HEK293 (cell line): Measurements from ENCODE around the gene HMSD.

ENCODE experiments used
- CTCF ChIA-PET: fragments of 350-600 bp; formaldehyde crosslinking; extraction: SDS; loops from one replicate; lab custom pipeline; 2021; ENCODE audit warnings: antibody characterized with exemption; lab: Yijun Ruan, JAX
- POLR2A ChIA-PET: fragments of 300-600 bp; formaldehyde crosslinking; extraction: SDS; loops from one replicate; lab custom pipeline; 2020; ENCODE audit warnings: antibody characterized with exemption, inconsistent platforms; lab: Yijun Ruan, JAX
- H3K27ac ChIP-seq: fragments of 200-500 bp; sonication (Bioruptor generic); 2 replicates; pipeline ENCODE4 v1.5.1; 2014; ENCODE audit warnings: low read depth, low read length, control low read depth, inconsistent platforms; ENCODE audit errors: extremely low read depth
- H3K36me3 ChIP-seq, 2 experiments: fragments of 200-500 bp in 1 of 2; sonication (Bioruptor generic) in 1 of 2; 1 replicate in 1 of 2; 2 replicates in 1 of 2; pipeline ENCODE4 v1.5.1; 2014 to 2017; ENCODE audit warnings: inconsistent platforms in 2 of 2, low read length in 2 of 2; ENCODE audit not compliant: control insufficient read depth in 2 of 2, insufficient read depth in 1 of 2
- H3K4me1 ChIP-seq: fragments of 200-500 bp; sonication (Bioruptor generic); 2 replicates; pipeline ENCODE4 v1.5.1; 2014; ENCODE audit warnings: mild to moderate bottlenecking, low read length, inconsistent platforms; ENCODE audit not compliant: control insufficient read depth, insufficient read depth
- H3K4me3 ChIP-seq: 2 replicates; pipeline ENCODE4 v1.5.1; 2011; ENCODE audit warnings: low read depth, mild to moderate bottlenecking, control low read depth, low read length, moderate library complexity
- H3K9me3 ChIP-seq: fragments of 200-500 bp; sonication (Bioruptor generic); 2 replicates; pipeline ENCODE4 v1.5.1; 2014; ENCODE audit warnings: low read depth, low read length, inconsistent platforms; ENCODE audit not compliant: control insufficient read depth, insufficient read depth
- BCL11A ChIP-seq: fragments of 450-650 bp; formaldehyde crosslinking; IDR thresholded peaks from 2 replicates; pipeline ENCODE4 v1.5.1; 2016; ENCODE audit warnings: low read depth, missing biosample characterization, missing genetic modification characterization
- GLIS2 ChIP-seq: fragments of 450-650 bp; formaldehyde crosslinking; IDR thresholded peaks from 2 replicates; pipeline ENCODE4 v1.5.1; 2016; ENCODE audit warnings: missing biosample characterization, missing genetic modification characterization
- IKZF3 ChIP-seq: fragments of 450-650 bp; IDR thresholded peaks from 2 replicates; pipeline ENCODE4 v1.5.0; 2018; ENCODE audit warnings: missing biosample characterization, mild to moderate bottlenecking, missing genetic modification characterization, moderate library complexity
- OVOL3 ChIP-seq: fragments of 450-650 bp; formaldehyde crosslinking; IDR thresholded peaks from 2 replicates; pipeline ENCODE4 v1.5.1; 2016; ENCODE audit warnings: missing biosample characterization, missing genetic modification characterization
- SALL2 ChIP-seq: fragments of 450-650 bp; formaldehyde crosslinking; IDR thresholded peaks from 2 replicates; pipeline ENCODE4 v1.5.0; 2017; ENCODE audit warnings: missing biosample characterization, mild to moderate bottlenecking, missing genetic modification characterization, borderline replicate concordance
- SCRT1 ChIP-seq: fragments of 450-650 bp; formaldehyde crosslinking; IDR thresholded peaks from 2 replicates; pipeline ENCODE4 v1.5.1; 2016; ENCODE audit warnings: missing biosample characterization, missing genetic modification characterization, borderline replicate concordance
- ZBTB21 ChIP-seq: fragments of 450-650 bp; formaldehyde crosslinking; IDR thresholded peaks from 2 replicates; pipeline ENCODE4 v1.5.1; 2017; ENCODE audit warnings: missing biosample characterization, missing genetic modification characterization
- ZEB2 ChIP-seq: fragments of 450-650 bp; formaldehyde crosslinking; IDR thresholded peaks from 2 replicates; pipeline ENCODE4 v1.5.1; 2016; ENCODE audit warnings: missing biosample characterization, missing genetic modification characterization
- ZFP3 ChIP-seq: fragments of 450-650 bp; formaldehyde crosslinking; IDR thresholded peaks from 2 replicates; pipeline ENCODE4 v1.5.1; 2016; ENCODE audit warnings: low read depth, missing biosample characterization, missing genetic modification characterization
- ZFP41 ChIP-seq: fragments of 450-650 bp; formaldehyde crosslinking; IDR thresholded peaks from 2 replicates; pipeline ENCODE4 v1.5.1; 2016; ENCODE audit warnings: missing biosample characterization, missing genetic modification characterization, borderline replicate concordance
- ZNF112 ChIP-seq: fragments of 450-650 bp; formaldehyde crosslinking; IDR thresholded peaks from 2 replicates; pipeline ENCODE4 v1.5.0; 2017; ENCODE audit warnings: missing biosample characterization, missing genetic modification characterization
- ZNF132 ChIP-seq: fragments of 450-650 bp; formaldehyde crosslinking; IDR thresholded peaks from 2 replicates; pipeline ENCODE4 v1.5.1; 2017; ENCODE audit warnings: missing biosample characterization, missing genetic modification characterization, borderline replicate concordance
- ZNF202 ChIP-seq: fragments of 450-650 bp; formaldehyde crosslinking; IDR thresholded peaks from 2 replicates; pipeline ENCODE4 v1.5.1; 2016; ENCODE audit warnings: missing biosample characterization, missing genetic modification characterization, borderline replicate concordance
- ZNF214 ChIP-seq: fragments of 450-650 bp; formaldehyde crosslinking; IDR thresholded peaks from 2 replicates; pipeline ENCODE4 v1.5.1; 2017; ENCODE audit warnings: missing biosample characterization, mild to moderate bottlenecking, missing genetic modification characterization, borderline replicate concordance
- ZNF239 ChIP-seq: fragments of 450-650 bp; formaldehyde crosslinking; IDR thresholded peaks from 2 replicates; pipeline ENCODE4 v1.5.1; 2016; ENCODE audit warnings: missing biosample characterization, missing genetic modification characterization
- ZNF324 ChIP-seq: fragments of 450-650 bp; formaldehyde crosslinking; IDR thresholded peaks from 2 replicates; pipeline ENCODE4 v1.5.1; 2016; ENCODE audit warnings: missing biosample characterization, missing genetic modification characterization
- ZNF350 ChIP-seq: fragments of 450-650 bp; formaldehyde crosslinking; IDR thresholded peaks from 2 replicates; pipeline ENCODE4 v1.5.0; 2017; ENCODE audit warnings: missing biosample characterization, mild to moderate bottlenecking, missing genetic modification characterization
- ZNF366 ChIP-seq: fragments of 450-650 bp; formaldehyde crosslinking; conservative IDR thresholded peaks from 2 replicates; pipeline ENCODE4 v1.5.1; 2016; ENCODE audit warnings: missing biosample characterization, missing genetic modification characterization
- ZNF501 ChIP-seq: fragments of 450-650 bp; formaldehyde crosslinking; IDR thresholded peaks from 2 replicates; pipeline ENCODE4 v1.5.1; 2016; ENCODE audit warnings: missing biosample characterization, missing genetic modification characterization
- ZNF529 ChIP-seq: fragments of 450-650 bp; formaldehyde crosslinking; IDR thresholded peaks from 2 replicates; pipeline ENCODE4 v1.5.1; 2017; ENCODE audit warnings: missing genetic modification characterization, missing biosample characterization; ENCODE audit not compliant: insufficient replicate concordance
- ZNF610 ChIP-seq: fragments of 450-650 bp; formaldehyde crosslinking; IDR thresholded peaks from 2 replicates; pipeline ENCODE4 v1.5.1; 2016; ENCODE audit warnings: missing biosample characterization, missing genetic modification characterization, borderline replicate concordance
- ZNF626 ChIP-seq: fragments of 450-650 bp; sonication (Bioruptor Pico); formaldehyde crosslinking; IDR thresholded peaks from 2 replicates; pipeline ENCODE4 v1.5.1; 2018; ENCODE audit warnings: missing biosample characterization, missing genetic modification characterization, inconsistent platforms
- ZNF660 ChIP-seq: fragments of 450-650 bp; IDR thresholded peaks from 2 replicates; pipeline ENCODE4 v1.5.1; 2018; ENCODE audit warnings: missing biosample characterization, mild to moderate bottlenecking, missing genetic modification characterization
- ZNF776 ChIP-seq: fragments of 450-650 bp; formaldehyde crosslinking; IDR thresholded peaks from 2 replicates; pipeline ENCODE4 v1.5.0; 2017; ENCODE audit warnings: missing biosample characterization, missing genetic modification characterization, borderline replicate concordance
- ZNF777 ChIP-seq: fragments of 450-650 bp; formaldehyde crosslinking; IDR thresholded peaks from 2 replicates; pipeline ENCODE4 v1.5.1; 2017; ENCODE audit warnings: missing biosample characterization, missing genetic modification characterization, borderline replicate concordance
- ZNF843 ChIP-seq: fragments of 450-650 bp; formaldehyde crosslinking; IDR thresholded peaks from 2 replicates; pipeline ENCODE4 v1.5.1; 2016; ENCODE audit warnings: missing biosample characterization, missing genetic modification characterization
- ZXDB ChIP-seq: fragments of 450-650 bp; formaldehyde crosslinking; IDR thresholded peaks from 2 replicates; pipeline ENCODE4 v1.5.1; 2016; ENCODE audit warnings: missing biosample characterization, missing genetic modification characterization
- TF ChIP-seq, protein P1 (sequence below): fragments of 450-650 bp; formaldehyde crosslinking; IDR thresholded peaks from 2 replicates; pipeline ENCODE4 v1.5.1; 2016; ENCODE audit warnings: missing biosample characterization, missing genetic modification characterization
- TF ChIP-seq, protein P2 (sequence below): fragments of 450-650 bp; formaldehyde crosslinking; IDR thresholded peaks from 2 replicates; pipeline ENCODE4 v1.5.1; 2016; ENCODE audit warnings: missing biosample characterization, missing genetic modification characterization
- TF ChIP-seq, protein P3 (sequence below): fragments of 450-650 bp; IDR thresholded peaks from 2 replicates; pipeline ENCODE4 v1.5.1; 2018; ENCODE audit warnings: missing biosample characterization, missing genetic modification characterization

The HMSD gene

DNA sequence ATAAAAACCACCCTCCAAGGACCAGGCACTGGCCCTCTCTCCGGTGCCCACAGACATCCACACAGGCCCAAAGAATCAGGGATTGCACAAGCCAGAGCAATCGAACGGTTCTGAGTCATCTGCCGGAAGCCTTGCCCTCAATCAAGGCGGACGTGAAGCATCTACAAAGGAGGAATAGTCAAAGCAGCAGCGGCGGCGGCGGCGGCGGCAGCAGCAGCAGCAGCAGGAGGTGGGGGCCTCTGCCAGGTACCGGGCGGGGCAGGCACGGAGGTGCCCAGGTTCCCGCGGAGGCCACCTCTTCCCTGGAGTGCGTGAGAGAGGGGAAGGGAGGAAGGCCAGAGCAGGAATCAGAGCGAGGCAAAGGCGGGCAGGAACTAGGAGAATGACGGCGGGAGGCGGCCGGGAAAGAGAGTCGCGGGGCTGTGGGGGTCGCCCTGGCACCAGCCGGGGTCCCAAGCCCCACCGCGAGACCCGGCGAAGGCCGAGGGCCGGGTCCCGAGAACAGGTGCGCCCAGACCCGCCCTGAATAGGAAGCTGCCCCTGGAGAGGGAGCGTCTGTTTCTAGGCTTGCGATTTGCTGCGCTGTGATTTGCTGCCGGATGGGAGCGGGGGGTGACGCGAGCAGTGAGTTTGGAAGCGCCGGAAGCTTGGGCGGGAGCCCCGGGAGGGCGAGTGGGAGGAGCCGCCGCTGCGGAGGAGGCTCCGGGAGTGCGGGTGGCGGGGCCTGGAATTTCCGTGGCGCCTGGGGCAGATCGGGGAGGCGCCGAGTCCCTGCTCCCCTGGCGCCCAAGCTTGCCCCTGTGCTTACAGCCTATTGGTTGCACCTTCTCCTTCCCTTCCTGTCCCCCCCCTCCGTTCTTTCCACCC is 21.1 kb downstream of the HMSD start, which contains the start of gene SERPINB8:
Gene SERPINB8 (plus strand): TSS at position 140 of the 867 bp plus-strand sequence. CDS start 8,228 bp downstream, outside the sequence.
- Histone ChIP-seq H3K4me3 (peak within 1 kb of the TSS; percentile 76), H3K9me3 (no peaks in the 10 kb centered on the region), H3K27ac (peak within 1 kb of the TSS; percentile 94), H3K4me1 (peaks cover 9% of the 10 kb centered on the region; the same call in 1 of the 2 replicates), H3K36me3 (no peaks in the 10 kb centered on the region; a peak in 1 of 3 replicates)
- ChIA-PET CTCF (interaction anchor here (0.6 to 0.7 kb wide), 3 partner anchors 12 to 1664 kb away, joined by 3 to 4 read pairs (median 3); no protein-coding TSS in a partner anchor), POLR2A (interaction anchor here (0.5 to 1.1 kb wide), 10 partner anchors 8 to 548 kb away, joined by 3 to 8 read pairs (median 4); partner anchors contain the start of gene VPS4B)
- TF ChIP-seq ZNF777 (tag by site-specific recombination) (peak; percentile 61; the same call in 1 of the 2 replicates), IKZF3 (tag by site-specific recombination) (peak; percentile 86), ZNF529 (tag by site-specific recombination) (no peak), GLIS2 (tag by site-specific recombination) (peak; percentile 97), SALL2 (tag by site-specific recombination) (no peak), ZBTB21 (tag by site-specific recombination) (peak; percentile 65), ZNF501 (tag by site-specific recombination) (peak; percentile 78; the same call in 1 of the 2 replicates), ZNF626 (tag by site-specific recombination) (no peak), OVOL3 (tag by site-specific recombination) (no peak), SCRT1 (tag by site-specific recombination) (no peak; the same call in 1 of the 2 replicates), ZNF239 (tag by site-specific recombination) (no peak), ZNF214 (tag by site-specific recombination) (no peak), ZXDB (tag by site-specific recombination) (peak; percentile 98), ZEB2 (tag by site-specific recombination) (peak; percentile 59; the same call in 1 of the 2 replicates), ZFP41 (tag by site-specific recombination) (no peak), ZNF843 (0 out of 2 replicates have a peak, but pooled peaks have one; percentile 13), ZNF366 (tag by site-specific recombination) (peak; percentile 58; the same call in 1 of the 2 replicates), ZNF202 (tag by site-specific recombination) (no peak), ZNF112 (tag by site-specific recombination) (no peak), ZFP3 (tag by site-specific recombination) (no peak), ZNF660 (tag by site-specific recombination) (no peak), ZNF610 (tag by site-specific recombination) (no peak), BCL11A (no peak), ZNF776 (tag by site-specific recombination) (no peak), ZNF324 (tag by site-specific recombination) (peak; percentile 61; the same call in 1 of the 2 replicates), ZNF350 (no peak), ZNF132 (tag by site-specific recombination) (no peak)
- TF ChIP-seq, protein P1, sequence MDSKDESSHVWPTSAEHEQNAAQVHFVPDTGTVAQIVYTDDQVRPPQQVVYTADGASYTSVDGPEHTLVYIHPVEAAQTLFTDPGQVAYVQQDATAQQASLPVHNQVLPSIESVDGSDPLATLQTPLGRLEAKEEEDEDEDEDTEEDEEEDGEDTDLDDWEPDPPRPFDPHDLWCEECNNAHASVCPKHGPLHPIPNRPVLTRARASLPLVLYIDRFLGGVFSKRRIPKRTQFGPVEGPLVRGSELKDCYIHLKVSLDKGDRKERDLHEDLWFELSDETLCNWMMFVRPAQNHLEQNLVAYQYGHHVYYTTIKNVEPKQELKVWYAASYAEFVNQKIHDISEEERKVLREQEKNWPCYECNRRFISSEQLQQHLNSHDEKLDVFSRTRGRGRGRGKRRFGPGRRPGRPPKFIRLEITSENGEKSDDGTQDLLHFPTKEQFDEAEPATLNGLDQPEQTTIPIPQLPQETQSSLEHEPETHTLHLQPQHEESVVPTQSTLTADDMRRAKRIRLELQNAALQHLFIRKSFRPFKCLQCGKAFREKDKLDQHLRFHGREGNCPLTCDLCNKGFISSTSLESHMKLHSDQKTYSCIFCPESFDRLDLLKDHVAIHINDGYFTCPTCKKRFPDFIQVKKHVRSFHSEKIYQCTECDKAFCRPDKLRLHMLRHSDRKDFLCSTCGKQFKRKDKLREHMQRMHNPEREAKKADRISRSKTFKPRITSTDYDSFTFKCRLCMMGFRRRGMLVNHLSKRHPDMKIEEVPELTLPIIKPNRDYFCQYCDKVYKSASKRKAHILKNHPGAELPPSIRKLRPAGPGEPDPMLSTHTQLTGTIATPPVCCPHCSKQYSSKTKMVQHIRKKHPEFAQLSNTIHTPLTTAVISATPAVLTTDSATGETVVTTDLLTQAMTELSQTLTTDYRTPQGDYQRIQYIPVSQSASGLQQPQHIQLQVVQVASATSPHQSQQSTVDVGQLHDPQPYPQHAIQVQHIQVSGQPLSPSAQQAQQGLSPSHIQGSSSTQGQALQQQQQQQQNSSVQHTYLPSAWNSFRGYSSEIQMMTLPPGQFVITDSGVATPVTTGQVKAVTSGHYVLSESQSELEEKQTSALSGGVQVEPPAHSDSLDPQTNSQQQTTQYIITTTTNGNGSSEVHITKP (tag by site-specific recombination), result peak; percentile 91
- TF ChIP-seq, protein P2, sequence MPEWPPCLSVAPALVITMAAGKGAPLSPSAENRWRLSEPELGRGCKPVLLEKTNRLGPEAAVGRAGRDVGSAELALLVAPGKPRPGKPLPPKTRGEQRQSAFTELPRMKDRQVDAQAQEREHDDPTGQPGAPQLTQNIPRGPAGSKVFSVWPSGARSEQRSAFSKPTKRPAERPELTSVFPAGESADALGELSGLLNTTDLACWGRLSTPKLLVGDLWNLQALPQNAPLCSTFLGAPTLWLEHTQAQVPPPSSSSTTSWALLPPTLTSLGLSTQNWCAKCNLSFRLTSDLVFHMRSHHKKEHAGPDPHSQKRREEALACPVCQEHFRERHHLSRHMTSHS (tag by site-specific recombination), result no peak
- TF ChIP-seq, protein P3, sequence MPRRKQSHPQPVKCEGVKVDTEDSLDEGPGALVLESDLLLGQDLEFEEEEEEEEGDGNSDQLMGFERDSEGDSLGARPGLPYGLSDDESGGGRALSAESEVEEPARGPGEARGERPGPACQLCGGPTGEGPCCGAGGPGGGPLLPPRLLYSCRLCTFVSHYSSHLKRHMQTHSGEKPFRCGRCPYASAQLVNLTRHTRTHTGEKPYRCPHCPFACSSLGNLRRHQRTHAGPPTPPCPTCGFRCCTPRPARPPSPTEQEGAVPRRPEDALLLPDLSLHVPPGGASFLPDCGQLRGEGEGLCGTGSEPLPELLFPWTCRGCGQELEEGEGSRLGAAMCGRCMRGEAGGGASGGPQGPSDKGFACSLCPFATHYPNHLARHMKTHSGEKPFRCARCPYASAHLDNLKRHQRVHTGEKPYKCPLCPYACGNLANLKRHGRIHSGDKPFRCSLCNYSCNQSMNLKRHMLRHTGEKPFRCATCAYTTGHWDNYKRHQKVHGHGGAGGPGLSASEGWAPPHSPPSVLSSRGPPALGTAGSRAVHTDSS (tag by site-specific recombination), result no peak
